Peyer's patch (tissue), 4 donors: Measurements from ENCODE around the gene CSF2RB. TPM values are rescaled to one million over a fixed set of nuclear protein-coding genes. Genes with fewer than 3 reads are reported as not detected.
A peak's percentile ranks its signal among the peaks of the same experiment; 100 is the strongest.

Source experiments
- DNase-seq, 3 donors: peaks; one replicate each; pipeline ENCODE4 v3.0.0-alpha.2; 2017 to 2019
- H3K27ac ChIP-seq, 4 donors: fragments of 200-600 bp; sonication (generic); one replicate each; pipeline ENCODE4 v1.5.1; 2016 to 2019
- H3K27me3 ChIP-seq, 2 donors: fragments of 200-600 bp; sonication (generic); one replicate each; pipeline ENCODE4 v1.5.1; 2019
- H3K36me3 ChIP-seq, 3 donors: fragments of 200-600 bp; sonication (generic); one replicate each; pipeline ENCODE4 v1.5.1; 2016 to 2019
- H3K4me1 ChIP-seq, 4 donors: fragments of 200-600 bp; sonication (generic); one replicate each; pipeline ENCODE4 v1.5.1; 2016 to 2019
- H3K4me3 ChIP-seq, 4 donors: fragments of 200-600 bp; sonication (generic); 1 replicate in 3 of 4; 2 replicates in 1 of 4; pipeline ENCODE4 v1.5.1; 2016 to 2019; ENCODE audit warnings: mild to moderate bottlenecking in 1 of 4
- H3K9me3 ChIP-seq, 4 donors: fragments of 200-600 bp; sonication (generic); one replicate each; pipeline ENCODE4 v1.5.1; 2016 to 2019; ENCODE audit warnings: mild to moderate bottlenecking in 1 of 4
- POLR2A ChIP-seq, 2 donors: fragments of 450-650 bp; IDR thresholded peaks; one replicate each; pipeline ENCODE4 v1.5.1; 2017; ENCODE audit warnings: antibody characterized with exemption in 2 of 2, mild to moderate bottlenecking in 2 of 2, moderate library complexity in 2 of 2
- total RNA-seq, 4 donors: library from RNA; depleted of rRNA; stranded (reverse); fragments of >200 nt; gene quantifications; one replicate each; pipeline ENCODE4 v1.1.0, GENCODE V29; 2016
- TF ChIP-seq, protein P1 (sequence below), 6 experiments: fragments of 450-650 bp in 4 of 6; fragments of 200-600 bp in 2 of 6; sonication (generic) in 1 of 6; IDR thresholded peaks; one replicate each; pipeline ENCODE4 v1.5.1; 2017 to 2019; ENCODE audit warnings: antibody characterized with exemption in 6 of 6, mild to moderate bottlenecking in 3 of 6, moderate library complexity in 1 of 6

The CSF2RB gene
- total RNA-seq, 4 donors from 2014 or later, result 0.88 to 24.8 (median 4.3) TPM

DNA sequence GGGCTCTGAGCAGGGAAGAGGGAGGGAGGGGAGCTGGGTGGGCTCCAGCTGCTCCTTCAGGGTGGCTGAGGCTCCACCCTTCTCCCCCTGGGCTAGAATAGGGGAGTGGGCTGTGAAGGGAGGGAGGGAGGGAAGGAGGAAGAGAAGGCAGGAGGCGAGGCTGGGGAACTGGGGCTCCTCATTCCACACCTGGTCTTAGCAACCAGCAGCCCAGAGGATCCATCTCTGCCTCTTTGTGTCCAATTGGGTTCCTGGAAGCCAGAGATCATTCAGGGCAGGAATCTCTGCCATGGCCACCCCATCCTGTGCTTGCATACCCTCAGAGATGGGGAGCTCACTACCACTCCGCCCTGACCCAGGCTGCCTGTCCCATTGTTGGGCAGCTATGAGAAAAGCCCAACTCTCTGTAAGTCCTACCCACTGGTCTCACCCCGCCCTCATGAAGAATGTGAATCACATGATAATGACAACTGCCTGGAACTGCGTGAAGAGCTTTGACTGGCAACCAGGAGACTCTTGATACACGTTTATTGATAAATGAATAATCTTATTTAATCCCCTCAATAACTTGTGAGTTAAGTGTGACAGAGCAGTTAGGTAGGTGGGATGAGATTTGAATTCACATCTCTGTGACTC lies 44.8 kb upstream of the CSF2RB start:
- Histone ChIP-seq H3K27me3 (no peaks in the 10 kb centered on the region), H3K9me3 (no peaks in the 10 kb centered on the region), H3K4me3 (no peak overlapping the region), H3K27ac (no peak overlapping the region), H3K36me3 (peaks cover 0 to 3% (median 0%) of the 10 kb centered on the region in 3 donors), H3K4me1 (no peaks in the 10 kb centered on the region)
- no peak for DNase-seq
- TF ChIP-seq POLR2A (IDR thresholded peaks at IDR 0.05), result no peak
- TF ChIP-seq, protein P1, sequence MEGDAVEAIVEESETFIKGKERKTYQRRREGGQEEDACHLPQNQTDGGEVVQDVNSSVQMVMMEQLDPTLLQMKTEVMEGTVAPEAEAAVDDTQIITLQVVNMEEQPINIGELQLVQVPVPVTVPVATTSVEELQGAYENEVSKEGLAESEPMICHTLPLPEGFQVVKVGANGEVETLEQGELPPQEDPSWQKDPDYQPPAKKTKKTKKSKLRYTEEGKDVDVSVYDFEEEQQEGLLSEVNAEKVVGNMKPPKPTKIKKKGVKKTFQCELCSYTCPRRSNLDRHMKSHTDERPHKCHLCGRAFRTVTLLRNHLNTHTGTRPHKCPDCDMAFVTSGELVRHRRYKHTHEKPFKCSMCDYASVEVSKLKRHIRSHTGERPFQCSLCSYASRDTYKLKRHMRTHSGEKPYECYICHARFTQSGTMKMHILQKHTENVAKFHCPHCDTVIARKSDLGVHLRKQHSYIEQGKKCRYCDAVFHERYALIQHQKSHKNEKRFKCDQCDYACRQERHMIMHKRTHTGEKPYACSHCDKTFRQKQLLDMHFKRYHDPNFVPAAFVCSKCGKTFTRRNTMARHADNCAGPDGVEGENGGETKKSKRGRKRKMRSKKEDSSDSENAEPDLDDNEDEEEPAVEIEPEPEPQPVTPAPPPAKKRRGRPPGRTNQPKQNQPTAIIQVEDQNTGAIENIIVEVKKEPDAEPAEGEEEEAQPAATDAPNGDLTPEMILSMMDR (IDR thresholded peaks at IDR 0.05), result no peak

DNA sequence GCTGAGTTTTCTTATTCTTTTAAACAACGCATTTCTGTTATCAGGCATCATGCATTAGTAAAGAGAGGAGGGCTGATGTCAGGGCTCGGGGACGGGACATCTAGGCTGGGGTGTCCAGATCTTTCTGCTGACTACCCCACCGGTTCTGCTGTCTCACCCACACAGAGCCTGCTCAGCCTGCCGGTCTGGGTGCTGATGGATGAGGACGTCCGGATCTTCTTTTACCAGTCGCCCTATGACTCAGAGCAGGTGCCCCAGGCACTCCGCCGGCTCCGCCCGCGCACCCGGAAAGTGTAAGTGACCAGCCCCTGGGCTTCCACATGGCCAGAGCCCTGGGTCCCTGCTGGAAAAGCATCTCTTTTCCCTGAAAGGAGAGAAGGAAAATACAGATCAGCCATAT lies 43.2 kb upstream of the CSF2RB start:
- no peaks in the 10 kb centered on the region for H3K27me3 ChIP-seq
- H3K36me3 ChIP-seq, result peaks cover 0 to 3% (median 0%) of the 10 kb centered on the region in 3 donors
- H3K27ac ChIP-seq, result no peak overlapping the region

DNA sequence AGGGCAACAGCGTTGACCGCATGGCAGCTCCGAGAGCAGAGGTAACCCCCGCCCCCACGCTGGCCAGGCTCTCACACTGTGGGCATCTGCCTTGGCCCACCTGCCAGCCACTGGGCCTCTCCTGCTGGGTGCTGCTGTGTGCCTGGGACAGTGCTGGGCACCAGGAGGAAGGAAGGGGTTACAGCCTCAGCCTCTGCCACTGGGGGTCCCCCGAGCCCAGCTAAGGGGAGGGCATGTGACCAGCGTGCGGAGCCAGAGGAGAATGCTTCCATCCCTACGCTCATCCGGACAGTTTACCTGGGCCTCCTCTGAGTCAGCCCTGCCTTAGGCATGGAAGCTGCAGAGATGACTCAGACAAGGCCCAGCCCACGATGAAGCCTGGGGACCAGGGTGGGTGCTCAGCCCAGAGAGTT lies 41.8 kb upstream of the CSF2RB start:
- no peak for DNase-seq
- no peak overlapping the region for H3K27ac ChIP-seq
- peaks cover 0 to 3% (median 0%) of the 10 kb centered on the region in 3 donors for H3K36me3 ChIP-seq
- no peaks in the 10 kb centered on the region for H3K27me3 ChIP-seq
- TF ChIP-seq, protein P1 (IDR thresholded peaks at IDR 0.05), result no peak
- no peak for TF ChIP-seq POLR2A (IDR thresholded peaks at IDR 0.05)
- H3K4me1 ChIP-seq, result no peaks in the 10 kb centered on the region
- H3K4me3 ChIP-seq, result no peak overlapping the region
- no peaks in the 10 kb centered on the region for H3K9me3 ChIP-seq

More for the DNA sequence above, 43.2 kb upstream of the CSF2RB start:
- DNase-seq, result no peak
- no peaks in the 10 kb centered on the region for H3K4me1 ChIP-seq
- no peak for TF ChIP-seq POLR2A (IDR thresholded peaks at IDR 0.05)
- TF ChIP-seq, protein P1 (IDR thresholded peaks at IDR 0.05), result no peak
- no peak overlapping the region for H3K4me3 ChIP-seq
- no peaks in the 10 kb centered on the region for H3K9me3 ChIP-seq

DNA sequence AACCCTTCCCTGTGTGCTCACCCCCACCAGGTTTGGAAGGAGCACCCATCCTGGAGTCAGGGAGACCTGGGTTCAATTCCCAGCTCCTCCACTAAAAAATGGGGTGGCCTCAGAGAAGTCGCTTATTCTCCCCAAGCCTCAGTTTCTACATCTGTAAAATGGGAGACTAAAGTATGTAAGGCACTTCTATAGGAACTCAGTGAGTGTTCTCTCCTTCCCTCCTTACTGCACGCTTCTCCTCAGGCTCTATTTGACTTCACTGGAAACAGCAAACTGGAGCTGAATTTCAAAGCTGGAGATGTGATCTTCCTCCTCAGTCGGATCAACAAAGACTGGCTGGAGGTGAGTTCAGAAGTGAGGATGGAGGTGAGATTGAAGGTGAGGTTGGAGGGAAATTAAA lies 41.3 kb upstream of the CSF2RB start:
- no peaks in the 10 kb centered on the region for H3K4me1 ChIP-seq
- no peak overlapping the region for H3K4me3 ChIP-seq
- TF ChIP-seq, protein P1 (IDR thresholded peaks at IDR 0.05), result no peak
- TF ChIP-seq POLR2A (IDR thresholded peaks at IDR 0.05), result no peak
- H3K27me3 ChIP-seq, result no peaks in the 10 kb centered on the region
- peaks cover 0 to 3% (median 0%) of the 10 kb centered on the region in 3 donors for H3K36me3 ChIP-seq
- H3K27ac ChIP-seq, result no peak overlapping the region
- DNase-seq, result no peak
- no peaks in the 10 kb centered on the region for H3K9me3 ChIP-seq

DNA sequence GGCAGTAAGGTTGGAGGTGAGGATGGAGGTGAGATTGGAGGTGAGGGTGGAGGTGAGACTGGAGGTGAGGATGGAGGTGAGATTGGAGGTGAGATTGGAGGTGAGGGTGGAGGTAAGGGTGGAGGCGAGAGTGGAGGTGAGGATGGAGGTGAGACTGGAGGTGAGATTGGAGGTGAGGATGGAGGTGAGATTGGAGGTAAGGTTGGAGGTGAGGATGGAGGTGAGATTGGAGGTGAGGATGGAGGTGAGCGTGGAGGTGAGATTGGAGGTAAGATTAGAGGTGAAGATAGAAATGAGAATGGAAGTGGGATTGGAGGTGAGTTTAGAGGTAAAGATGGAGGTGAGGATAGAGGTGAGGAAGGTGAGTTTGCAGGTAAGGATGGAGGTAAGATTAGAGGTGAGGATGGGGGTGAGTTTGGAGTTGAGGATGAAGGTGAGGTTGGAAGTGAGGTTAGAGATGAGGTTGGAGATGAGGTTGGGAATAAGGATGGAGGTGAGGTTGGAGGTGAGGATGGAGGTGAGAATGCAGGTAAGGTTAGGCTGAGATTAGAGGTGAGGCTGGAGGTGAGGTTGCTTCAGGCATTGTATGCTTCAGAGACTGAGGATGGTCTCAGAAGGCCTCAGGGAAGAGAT lies 40.4 kb upstream of the CSF2RB start:
- Histone ChIP-seq H3K9me3 (no peaks in the 10 kb centered on the region), H3K36me3 (peaks cover 0 to 3% (median 0%) of the 10 kb centered on the region in 3 donors), H3K27ac (peak overlapping the region; percentile 5 to 60 (median 18)), H3K27me3 (no peaks in the 10 kb centered on the region), H3K4me3 (no peak overlapping the region), H3K4me1 (no peaks in the 10 kb centered on the region)
- DNase-seq, result no peak
- TF ChIP-seq POLR2A (IDR thresholded peaks at IDR 0.05), result no peak
- TF ChIP-seq, protein P1 (IDR thresholded peaks at IDR 0.05), result no peak
